ENCODE measurements around the gene POLG. TPM values are rescaled to one million over a fixed set of nuclear protein-coding genes. Genes with fewer than 3 reads are reported as not detected.

Gene POLG
- total and polyA plus RNA-seq, 4 donors: 36.7 to 84.9 (median 45.3) TPM

DNA sequence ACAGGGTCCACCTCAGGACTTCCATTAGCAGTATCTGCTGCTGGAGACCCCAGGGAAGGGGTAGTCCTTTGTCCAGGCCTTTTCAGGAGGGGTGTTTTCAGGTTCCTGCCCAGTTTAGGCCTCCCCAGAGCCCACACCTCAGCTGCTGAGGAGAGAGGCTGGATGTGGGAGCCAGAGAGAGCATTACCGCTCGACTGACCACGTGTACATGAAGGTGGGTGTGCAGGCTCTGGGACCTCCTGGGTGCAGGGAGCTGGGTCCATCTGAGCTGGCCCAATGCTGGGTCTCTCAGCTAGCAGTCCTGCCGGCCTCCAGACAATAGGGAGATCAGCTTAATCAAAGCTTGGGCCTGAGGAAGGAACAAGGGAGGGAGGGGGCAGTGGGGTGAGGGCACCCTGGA, 29.1 kb upstream of the POLG start:
- 23 to 45% methylated on average over 4 of the region's 4 CpGs for WGBS, 2 donors
- TF ChIP-seq, protein P1, sequence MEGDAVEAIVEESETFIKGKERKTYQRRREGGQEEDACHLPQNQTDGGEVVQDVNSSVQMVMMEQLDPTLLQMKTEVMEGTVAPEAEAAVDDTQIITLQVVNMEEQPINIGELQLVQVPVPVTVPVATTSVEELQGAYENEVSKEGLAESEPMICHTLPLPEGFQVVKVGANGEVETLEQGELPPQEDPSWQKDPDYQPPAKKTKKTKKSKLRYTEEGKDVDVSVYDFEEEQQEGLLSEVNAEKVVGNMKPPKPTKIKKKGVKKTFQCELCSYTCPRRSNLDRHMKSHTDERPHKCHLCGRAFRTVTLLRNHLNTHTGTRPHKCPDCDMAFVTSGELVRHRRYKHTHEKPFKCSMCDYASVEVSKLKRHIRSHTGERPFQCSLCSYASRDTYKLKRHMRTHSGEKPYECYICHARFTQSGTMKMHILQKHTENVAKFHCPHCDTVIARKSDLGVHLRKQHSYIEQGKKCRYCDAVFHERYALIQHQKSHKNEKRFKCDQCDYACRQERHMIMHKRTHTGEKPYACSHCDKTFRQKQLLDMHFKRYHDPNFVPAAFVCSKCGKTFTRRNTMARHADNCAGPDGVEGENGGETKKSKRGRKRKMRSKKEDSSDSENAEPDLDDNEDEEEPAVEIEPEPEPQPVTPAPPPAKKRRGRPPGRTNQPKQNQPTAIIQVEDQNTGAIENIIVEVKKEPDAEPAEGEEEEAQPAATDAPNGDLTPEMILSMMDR (IDR thresholded peaks at IDR 0.05; ENCODE audit: control extremely low read depth, extremely low read depth): no peak
- peaks cover 38 to 90% (median 80%) of the 10 kb centered on the region in 3 donors for H3K27me3 ChIP-seq (ENCODE audit: control insufficient read depth in 3 of 3, insufficient read depth in 3 of 3, low read length in 2 of 3)
- no peak for DNase-seq
- H3K9ac ChIP-seq (ENCODE audit: insufficient read depth in 1 of 2, low read length in 2 of 2): no peak overlapping the region
- H3K27ac ChIP-seq (ENCODE audit: low read depth in 1 of 2, low read length in 1 of 2): no peak overlapping the region
- no peak overlapping the region for H3K4me3 ChIP-seq
- H3K4me1 ChIP-seq (ENCODE audit: control insufficient read depth in 5 of 5, insufficient read depth in 5 of 5, low read length in 5 of 5): peaks cover 0 to 17% (median 0%) of the 10 kb centered on the region in 5 donors
- H3K9me3 ChIP-seq (ENCODE audit: control insufficient read depth in 4 of 4, insufficient read depth in 3 of 4, low read length in 3 of 4): peaks cover 0 to 11% (median 0%) of the 10 kb centered on the region in 4 donors
- no peaks in the 10 kb centered on the region for H3K36me3 ChIP-seq (ENCODE audit: control insufficient read depth in 4 of 4, insufficient read depth in 4 of 4, low read length in 4 of 4)
- ATAC-seq (ENCODE audit: insufficient read depth, low FRiP score): no peak

DNA sequence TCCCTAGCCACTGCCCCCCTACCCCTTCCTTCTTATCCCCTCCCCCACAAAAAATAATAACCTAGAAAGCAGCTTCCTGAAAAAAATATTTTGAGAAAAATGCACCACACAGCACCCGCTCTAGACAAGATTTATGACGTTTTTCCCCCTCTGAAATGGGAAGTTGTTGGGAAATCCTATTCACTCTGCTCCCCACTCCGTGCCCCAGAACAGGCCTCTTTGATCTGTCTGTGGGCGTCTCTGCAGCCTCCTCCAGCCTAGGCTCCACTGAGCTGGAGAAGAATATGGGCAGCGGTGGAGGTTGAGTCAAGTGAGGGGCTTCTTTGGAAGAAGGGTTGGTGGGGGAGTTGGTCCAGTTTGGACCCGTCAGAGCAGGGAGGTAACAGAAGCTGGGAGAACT, 28.5 kb upstream of the POLG start:
- Histone ChIP-seq H3K27me3 (ENCODE audit: control insufficient read depth in 3 of 3, insufficient read depth in 3 of 3, low read length in 2 of 3) (peaks cover 35 to 88% (median 80%) of the 10 kb centered on the region in 3 donors), H3K9ac (ENCODE audit: insufficient read depth in 1 of 2, low read length in 2 of 2) (no peak overlapping the region), H3K36me3 (ENCODE audit: control insufficient read depth in 4 of 4, insufficient read depth in 4 of 4, low read length in 4 of 4) (no peaks in the 10 kb centered on the region), H3K4me1 (ENCODE audit: control insufficient read depth in 5 of 5, insufficient read depth in 5 of 5, low read length in 5 of 5) (peaks cover 0 to 17% (median 0%) of the 10 kb centered on the region in 5 donors), H3K9me3 (ENCODE audit: control insufficient read depth in 4 of 4, insufficient read depth in 3 of 4, low read length in 3 of 4) (peaks cover 0 to 11% (median 0%) of the 10 kb centered on the region in 4 donors), H3K27ac (ENCODE audit: low read depth in 1 of 2, low read length in 1 of 2) (no peak overlapping the region), H3K4me3 (no peak overlapping the region)
- no peak for DNase-seq
- ATAC-seq (ENCODE audit: insufficient read depth, low FRiP score): no peak
- TF ChIP-seq, protein P1 (IDR thresholded peaks at IDR 0.05; ENCODE audit: control extremely low read depth, extremely low read depth): no peak
- 8 to 14% methylated on average over 6 of the region's 6 CpGs for WGBS, 2 donors

DNA sequence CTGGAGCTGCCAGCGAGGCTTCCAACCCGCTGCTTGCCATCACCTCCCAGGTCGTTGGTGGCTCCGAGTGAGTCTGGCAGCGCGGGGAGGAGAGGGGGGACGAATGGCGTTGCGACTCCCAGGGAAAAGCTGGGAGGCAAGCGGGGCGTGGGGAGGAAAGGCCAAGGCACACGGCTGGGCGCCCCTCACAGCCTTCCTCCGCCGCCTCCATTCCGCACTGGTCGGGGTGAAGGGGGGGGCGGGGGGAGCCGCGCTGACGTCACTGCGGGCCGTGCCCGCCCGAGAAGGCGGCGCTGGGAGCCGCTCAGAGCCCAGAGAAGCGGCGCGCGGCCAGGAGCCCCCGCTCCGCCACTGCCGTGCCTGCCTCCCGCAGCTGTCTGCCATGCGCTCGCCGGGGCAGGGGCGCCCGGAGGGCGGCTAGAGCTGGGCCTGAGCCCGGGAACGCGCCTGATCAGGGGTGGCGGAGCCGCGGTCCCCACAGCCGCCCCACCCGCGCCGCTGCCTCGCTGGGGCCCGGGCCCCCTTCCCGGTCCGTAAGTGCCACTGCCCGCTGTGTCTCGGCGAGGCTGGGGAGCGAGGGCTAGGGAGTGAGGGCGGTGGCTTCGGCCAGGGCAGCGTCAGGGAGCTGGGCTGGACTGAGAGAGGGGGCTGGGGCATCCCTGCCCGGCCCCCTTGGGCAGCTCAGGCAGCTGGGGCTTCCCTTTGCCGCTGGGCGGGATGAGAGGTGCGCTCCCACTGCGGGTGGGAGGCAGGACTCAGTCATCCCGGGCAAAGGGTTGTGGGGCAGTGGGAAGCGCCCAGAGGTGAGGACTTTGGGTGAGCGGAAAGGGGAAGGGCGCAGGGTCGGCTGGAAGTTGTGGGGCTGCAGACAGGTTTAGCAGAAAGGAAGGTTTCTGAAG, 27.8 kb upstream of the POLG start:
- Histone ChIP-seq H3K27me3 (ENCODE audit: control insufficient read depth in 3 of 3, insufficient read depth in 3 of 3, low read length in 2 of 3) (peaks cover 33 to 91% (median 80%) of the 10 kb centered on the region in 3 donors), H3K4me3 (no peak overlapping the region), H3K9me3 (ENCODE audit: control insufficient read depth in 4 of 4, insufficient read depth in 3 of 4, low read length in 3 of 4) (peaks cover 0 to 11% (median 0%) of the 10 kb centered on the region in 4 donors), H3K9ac (ENCODE audit: insufficient read depth in 1 of 2, low read length in 2 of 2) (no peak overlapping the region), H3K27ac (ENCODE audit: low read depth in 1 of 2, low read length in 1 of 2) (no peak overlapping the region), H3K4me1 (ENCODE audit: control insufficient read depth in 5 of 5, insufficient read depth in 5 of 5, low read length in 5 of 5) (peaks cover 0 to 13% (median 0%) of the 10 kb centered on the region in 5 donors), H3K36me3 (ENCODE audit: control insufficient read depth in 4 of 4, insufficient read depth in 4 of 4, low read length in 4 of 4) (no peaks in the 10 kb centered on the region)
- no peak for DNase-seq
- TF ChIP-seq, protein P1 (IDR thresholded peaks at IDR 0.05; ENCODE audit: control extremely low read depth, extremely low read depth): no peak
- no peak for ATAC-seq (ENCODE audit: insufficient read depth, low FRiP score)
- 5 to 7% methylated on average over 21 to 73 of the region's 73 CpGs for WGBS, 2 donors
